ENCODE measurements around the gene PRICKLE4.

DNA sequence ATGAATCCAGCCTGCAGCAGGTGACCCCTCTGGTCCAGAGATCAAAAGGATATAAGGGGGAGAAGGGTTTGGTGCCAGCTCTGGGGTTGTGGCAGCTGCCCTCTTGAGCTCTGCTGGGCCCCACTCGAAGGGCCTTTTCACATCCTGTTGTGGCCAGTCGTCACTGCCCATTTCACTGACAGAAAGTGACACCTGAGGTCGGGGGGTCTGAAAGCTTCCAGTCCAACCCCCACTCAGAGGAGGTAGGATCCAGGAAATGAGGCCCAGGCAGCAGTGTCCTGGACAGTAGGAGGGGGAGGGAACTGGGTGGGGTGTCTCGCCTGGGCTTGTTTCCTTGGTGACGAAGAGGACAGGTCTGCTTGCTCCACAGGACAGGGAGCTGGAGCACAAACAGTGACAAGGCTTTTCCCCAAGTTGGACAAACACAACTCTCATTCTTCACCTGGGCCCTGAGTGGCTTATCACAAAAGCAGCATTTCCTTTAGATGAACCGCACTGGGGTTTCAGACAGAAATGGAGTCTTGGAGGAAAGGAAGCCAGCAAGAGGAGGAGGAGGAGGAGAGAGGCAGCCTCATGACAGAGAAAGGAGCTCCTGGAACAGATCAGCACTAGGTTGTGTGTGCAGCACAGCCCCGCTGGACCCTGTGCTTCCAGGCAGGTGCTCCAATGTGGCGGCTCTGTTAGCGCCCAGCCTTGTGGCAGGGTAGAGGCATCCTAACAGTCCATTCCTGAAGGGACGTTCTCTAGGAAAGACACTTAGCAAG is 11.9 kb upstream of the PRICKLE4 start:
- TF ChIP-seq, protein P1, sequence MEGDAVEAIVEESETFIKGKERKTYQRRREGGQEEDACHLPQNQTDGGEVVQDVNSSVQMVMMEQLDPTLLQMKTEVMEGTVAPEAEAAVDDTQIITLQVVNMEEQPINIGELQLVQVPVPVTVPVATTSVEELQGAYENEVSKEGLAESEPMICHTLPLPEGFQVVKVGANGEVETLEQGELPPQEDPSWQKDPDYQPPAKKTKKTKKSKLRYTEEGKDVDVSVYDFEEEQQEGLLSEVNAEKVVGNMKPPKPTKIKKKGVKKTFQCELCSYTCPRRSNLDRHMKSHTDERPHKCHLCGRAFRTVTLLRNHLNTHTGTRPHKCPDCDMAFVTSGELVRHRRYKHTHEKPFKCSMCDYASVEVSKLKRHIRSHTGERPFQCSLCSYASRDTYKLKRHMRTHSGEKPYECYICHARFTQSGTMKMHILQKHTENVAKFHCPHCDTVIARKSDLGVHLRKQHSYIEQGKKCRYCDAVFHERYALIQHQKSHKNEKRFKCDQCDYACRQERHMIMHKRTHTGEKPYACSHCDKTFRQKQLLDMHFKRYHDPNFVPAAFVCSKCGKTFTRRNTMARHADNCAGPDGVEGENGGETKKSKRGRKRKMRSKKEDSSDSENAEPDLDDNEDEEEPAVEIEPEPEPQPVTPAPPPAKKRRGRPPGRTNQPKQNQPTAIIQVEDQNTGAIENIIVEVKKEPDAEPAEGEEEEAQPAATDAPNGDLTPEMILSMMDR (conservative IDR thresholded peaks at IDR 0.05; ENCODE audit: low read depth, low read length): no peak
- no peak for TF ChIP-seq EZH2 (IDR thresholded peaks at IDR 0.05; ENCODE audit: borderline replicate concordance, low read depth, low read length, poor library complexity, severe bottlenecking)
